Stimulated activated CD8-positive, alpha-beta memory T cell treated with anti-CD3 and anti-CD28 coated beads, Interleukin-4, amount 100 ng/mL, for 4 hours (primary cell): ENCODE data around the gene RNU5B-1.
"Not testable (repeated sequence)": the region's sequence is repeated elsewhere in the genome, so short reads cannot be mapped to it uniquely, and the experiment has no call there.

Source experiments
- DNase-seq, 2 donors: peaks; one replicate each; pipeline ENCODE4 v3.0.0-alpha.2; 2020; ENCODE audit warnings: low read depth in 2 of 2, low spot score in 1 of 2

RNU5B-1 gene

DNA sequence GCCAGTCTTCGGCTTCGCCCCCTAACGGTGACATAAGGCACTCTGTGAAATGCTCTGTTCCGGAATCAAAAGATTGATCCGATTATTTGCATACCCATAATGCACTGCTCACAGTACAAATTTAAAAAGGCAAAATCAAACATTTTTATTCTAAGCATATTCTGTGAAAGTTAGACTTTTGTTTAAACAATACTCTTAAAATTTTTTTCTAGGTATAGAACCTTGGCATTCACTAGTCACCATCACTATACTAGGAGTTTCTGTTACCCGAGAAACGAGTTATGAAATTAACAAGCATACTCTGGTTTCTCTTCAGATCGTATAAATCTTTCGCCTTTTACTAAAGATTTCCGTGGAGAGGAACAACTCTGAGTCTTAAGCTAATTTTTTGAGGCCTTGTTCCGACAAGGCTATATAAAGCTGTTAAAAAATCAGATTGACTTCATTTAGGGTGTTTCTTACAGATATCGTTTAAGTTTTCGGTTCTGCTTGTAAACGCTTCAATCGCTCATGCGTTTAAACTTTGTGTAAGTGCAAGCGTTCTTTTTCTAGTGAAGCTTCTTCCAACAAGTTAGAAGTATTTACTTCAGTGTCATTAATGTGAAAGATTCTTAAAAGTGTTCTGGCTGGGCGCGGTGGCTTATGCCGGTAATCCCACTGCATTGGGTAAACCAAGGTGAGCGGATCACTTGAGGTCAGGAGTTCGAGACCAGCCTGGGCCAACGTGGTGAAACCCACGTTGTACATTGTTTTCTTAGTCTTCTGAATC lies at the start of gene RNU5B-1:
Gene RNU5B-1, plus strand, starts transcription at position 297 of the 769 bp plus-strand sequence.
- DNase-seq: peak; percentile 46 to 57

GRCh38 chr15:65254758-65255157 lies 49.7 kb upstream of the RNU5B-1 start:
- DNase-seq: no peak

GRCh38 chr15:65255486-65256140 lies 48.9 kb upstream of the RNU5B-1 start:
- no peak for DNase-seq

GRCh38 chr15:65258375-65259262 lies 45.9 kb upstream of the RNU5B-1 start:
- DNase-seq: no peak

DNA sequence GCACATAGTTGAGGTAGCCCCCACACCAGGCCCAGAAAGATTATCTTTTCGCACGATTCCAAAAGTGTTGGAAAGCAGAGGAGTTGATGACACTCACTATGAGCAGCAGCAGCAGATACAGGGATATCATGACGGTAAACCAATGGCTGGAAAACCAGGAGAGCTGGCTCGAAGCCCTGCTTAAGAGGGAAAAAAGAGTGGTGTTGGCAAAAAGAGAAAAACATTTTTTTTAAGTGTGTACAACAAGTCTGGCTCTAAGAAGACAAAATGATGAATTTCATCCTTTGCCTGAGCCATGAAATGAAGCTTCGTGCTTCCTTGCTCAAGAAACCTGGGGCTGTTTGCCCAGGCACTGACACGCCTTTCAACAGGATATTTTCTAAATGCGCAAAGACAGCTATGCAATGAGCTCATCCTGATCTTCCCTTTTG lies 45.1 kb upstream of the RNU5B-1 start:
- no peak for DNase-seq

- DNase-seq: no peak
Observed at GRCh38 chr15:65260968-65261367, 43.5 kb upstream of the RNU5B-1 start.

DNA sequence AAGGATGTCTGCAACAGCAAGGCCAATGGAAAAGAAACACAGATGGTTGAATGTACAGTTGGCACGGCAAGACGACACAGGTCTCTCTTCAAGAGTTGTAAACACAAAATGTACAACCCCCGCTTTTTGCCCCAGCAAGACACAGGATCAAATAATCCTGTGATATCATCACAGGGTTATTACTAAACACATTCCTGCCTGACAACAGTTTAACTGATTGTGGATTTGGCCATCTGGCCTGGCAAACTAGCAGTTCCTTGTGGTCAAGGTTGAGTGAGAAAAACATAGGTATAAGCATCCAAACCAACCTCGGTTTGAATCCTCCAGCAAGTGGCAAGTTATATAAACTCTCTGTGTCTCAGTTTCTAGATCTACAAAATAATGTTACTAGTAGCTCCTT lies 41.2 kb upstream of the RNU5B-1 start:
- DNase-seq: no peak

- no peak for DNase-seq
Observed at GRCh38 chr15:65264863-65265430, 39.5 kb upstream of the RNU5B-1 start.

DNA sequence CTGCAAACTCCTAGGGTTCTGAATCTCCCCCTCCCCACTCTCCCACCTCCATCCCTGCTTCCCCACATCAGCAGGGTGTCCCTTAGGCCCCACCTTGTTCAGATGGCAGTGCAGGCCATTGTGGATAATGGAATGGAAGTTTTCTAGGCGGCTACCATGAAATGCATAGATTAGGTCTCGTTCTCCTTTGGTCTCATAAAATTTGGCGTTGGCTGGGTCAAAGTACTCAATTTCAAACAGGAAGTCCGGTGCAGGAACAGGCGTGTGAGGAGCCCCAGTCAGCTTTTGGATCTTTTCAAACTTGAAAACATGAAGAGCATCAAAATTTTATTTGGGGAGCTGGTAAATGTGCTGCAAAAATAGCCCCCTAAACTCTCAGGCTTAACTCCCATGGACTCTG lies 38.0 kb upstream of the RNU5B-1 start:
- DNase-seq: no peak

- no peak for DNase-seq
Observed at GRCh38 chr15:65268411-65268810, 36.1 kb upstream of the RNU5B-1 start.

- not testable (repeated sequence) for DNase-seq
Observed at GRCh38 chr15:65270811-65271545, 33.5 kb upstream of the RNU5B-1 start.

- no peak for DNase-seq
Observed at GRCh38 chr15:65275104-65275727, 29.3 kb upstream of the RNU5B-1 start.

DNA sequence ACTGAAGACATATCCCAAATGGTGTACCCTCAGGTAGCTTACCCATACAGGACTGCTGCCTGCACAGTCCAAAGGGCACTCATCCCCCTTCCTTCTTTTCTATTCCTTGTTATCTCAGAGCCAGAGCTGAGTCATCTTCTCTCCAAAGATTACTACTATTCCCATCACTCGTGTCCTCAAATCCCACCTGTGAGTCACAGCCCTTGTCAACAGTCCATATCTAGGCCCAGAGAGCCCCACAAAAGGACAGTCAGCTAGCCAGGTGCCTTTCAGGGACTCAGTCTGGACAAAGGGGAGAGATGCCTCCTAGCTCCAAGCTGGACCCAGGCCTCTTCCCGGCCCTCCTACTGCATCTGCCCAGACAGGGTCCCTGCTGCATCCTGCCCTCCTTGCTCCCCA lies 28.8 kb upstream of the RNU5B-1 start:
- no peak for DNase-seq

GRCh38 chr15:65277015-65277414 lies 27.5 kb upstream of the RNU5B-1 start:
- DNase-seq: no peak

DNA sequence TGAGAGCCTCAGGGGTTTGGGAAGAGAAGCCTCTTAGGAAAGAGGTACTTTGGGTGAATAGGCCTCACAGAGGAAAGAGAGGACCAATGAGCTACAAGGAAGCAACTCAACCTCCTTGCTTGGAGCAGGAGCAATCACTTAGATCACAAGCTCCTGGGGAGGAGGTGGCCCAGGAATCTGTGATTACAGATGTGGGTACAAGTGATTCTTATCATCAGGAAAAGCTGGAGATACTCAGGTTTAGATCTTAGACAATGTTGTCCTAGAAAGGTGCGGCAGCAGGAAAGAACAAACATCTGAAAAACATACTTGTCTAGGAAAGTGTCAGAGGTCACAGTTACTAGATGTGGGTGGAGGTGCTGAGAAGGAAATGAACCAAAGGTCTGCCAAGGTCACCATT lies 26.0 kb upstream of the RNU5B-1 start:
- DNase-seq: no peak

DNA sequence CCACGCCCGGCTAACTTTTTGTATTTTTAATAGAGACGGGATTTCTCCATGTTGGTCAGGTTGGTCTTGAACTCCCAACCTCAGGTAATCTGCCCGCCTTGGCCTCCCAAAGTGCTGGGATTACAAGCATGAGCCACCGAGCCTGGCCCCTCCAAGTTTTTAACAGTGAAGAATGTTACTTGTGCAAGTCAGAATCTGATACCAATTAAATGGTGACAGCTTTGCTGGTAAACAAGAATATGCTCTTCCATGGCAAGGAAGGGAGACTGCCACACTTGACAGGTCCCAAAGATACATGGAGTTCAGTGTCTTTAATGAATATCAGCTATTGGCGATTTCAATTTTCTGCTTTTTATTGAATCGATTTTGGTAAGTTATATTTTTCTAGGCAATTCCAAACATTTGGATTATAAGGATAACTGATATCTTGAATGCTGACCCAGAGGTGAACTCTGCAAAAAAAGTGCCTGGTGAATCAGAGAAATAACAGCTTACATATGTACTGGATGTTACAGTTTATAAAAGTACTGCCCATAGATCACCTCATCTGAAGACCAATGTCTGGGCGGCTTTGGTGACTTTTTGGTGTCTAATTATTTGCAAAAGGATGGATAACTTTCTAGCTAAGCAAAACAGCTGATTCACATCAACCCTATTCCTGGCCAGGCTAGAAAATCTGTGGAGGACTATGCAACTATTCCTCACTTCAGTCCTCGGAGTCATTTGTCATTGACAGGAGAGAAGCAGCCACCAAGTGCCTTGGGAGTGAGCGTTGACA lies 19.0 kb upstream of the RNU5B-1 start:
- DNase-seq: no peak

DNA sequence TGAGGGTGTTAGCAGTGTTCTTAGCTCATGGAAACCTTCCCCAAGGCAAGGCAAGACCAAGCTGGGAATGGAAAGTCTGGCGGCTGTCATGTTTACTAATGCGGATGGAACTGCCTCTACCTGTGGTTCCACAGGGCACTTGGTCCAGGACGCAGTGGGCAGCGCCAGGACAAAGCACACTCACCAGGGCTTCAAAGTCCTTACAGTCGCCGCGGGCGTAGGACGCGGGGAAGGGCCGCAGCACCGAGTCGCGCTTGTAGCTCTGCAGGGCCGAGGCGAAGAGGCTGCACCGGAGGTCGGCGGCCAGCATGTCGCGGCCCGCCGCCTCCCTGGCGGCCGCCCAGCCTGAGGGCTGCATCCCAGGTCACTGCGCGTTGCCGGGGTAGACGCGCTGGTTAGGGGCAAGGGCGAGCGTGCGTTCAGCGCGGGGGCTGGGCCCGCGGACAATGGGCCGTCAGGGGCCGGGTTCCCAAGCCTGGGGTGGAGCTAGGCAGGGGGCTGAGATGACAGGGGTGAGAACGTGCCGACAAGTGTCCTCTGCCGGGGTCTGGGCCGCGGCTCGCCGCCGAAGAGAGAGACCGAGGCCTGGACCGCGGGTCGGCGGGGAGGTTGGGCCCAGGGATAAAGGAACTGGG lies 18.3 kb upstream of the RNU5B-1 start:
- DNase-seq: no peak

DNA sequence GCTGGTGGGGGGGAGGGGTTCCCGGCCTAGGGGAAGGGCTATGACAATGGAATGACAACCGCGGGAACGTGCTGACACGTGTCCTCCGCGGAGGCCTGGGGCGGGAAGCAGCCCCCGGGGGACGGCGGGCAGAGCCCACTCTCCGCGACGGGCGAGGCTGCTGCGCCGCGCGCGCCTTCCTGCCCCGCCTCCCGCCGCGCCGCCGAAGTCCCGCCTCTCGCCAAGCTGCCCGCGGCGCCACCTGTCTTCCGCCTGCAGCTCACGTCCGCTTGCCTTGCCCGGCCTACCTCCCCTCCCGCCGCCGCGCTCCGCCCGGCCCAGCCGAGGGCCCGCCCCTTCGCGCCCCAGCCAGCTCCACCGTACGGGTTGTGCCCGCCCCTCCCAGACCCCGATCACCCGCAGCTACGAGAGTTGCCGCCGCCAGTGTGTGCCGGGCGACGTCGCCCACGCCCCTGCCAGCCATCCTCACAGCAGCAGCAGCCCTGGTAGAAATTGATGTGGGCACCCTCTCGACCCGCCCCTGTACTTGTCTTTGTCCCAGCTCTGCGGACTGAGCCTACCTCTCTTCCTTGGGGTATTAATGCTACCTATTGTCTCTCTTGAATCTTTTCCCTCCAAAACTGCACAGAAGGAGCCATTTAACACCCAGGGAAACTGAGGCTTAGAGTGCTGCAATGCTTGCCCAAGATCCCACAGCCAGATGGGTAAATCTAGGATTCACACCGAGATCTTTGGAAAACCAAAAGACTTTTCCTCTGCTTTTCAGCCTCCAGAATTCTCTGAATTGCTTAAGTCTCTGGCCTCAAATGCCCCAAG lies 17.6 kb upstream of the RNU5B-1 start, which contains the start of gene PARP16:
Gene PARP16, minus strand, starts transcription at position 180 of the 816 bp plus-strand sequence. CDS start 457 bp downstream, outside the sequence.
- peak; percentile 71 to 88 for DNase-seq
